Measurements from ENCODE around the gene RPS10.

Gene RPS10

GRCh38 chr6:34370361-34370760 is 55.5 kb downstream of the RPS10 start:
- DNase-seq (ENCODE audit: low read depth in 2 of 2), result no peak

DNA sequence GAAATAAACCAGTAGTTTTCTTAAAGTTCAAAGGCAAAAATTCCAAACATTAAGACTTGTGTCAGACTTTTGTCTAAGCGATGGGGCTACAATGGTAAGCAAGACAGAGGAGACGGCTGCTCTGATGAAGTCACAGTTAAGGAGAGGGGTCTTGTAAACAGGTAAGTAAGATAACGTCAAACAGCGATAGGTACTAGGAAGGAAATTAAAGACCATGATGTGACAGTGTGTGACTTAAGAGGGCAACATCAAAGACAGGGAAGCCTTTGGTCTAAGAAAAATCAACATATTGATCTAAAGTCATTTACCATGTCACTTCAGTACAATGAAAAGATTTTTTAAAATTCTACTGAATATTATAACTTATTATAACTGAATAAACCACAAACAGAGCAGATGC is 56.5 kb downstream of the RPS10 start:
- no peak for DNase-seq (ENCODE audit: low read depth in 2 of 2)

Measured in activated CD8-positive, alpha-beta memory T cell treated with anti-CD3 and anti-CD28 coated beads for 4 hours (primary cell).